AML-193 (cell line): ENCODE results near the gene C12orf43.

Experiments used
- DNase-seq, 2 experiments: peaks; one replicate each; lab custom pipeline; 2025; lab: John Stamatoyannopoulos, UW

Gene C12orf43

DNA sequence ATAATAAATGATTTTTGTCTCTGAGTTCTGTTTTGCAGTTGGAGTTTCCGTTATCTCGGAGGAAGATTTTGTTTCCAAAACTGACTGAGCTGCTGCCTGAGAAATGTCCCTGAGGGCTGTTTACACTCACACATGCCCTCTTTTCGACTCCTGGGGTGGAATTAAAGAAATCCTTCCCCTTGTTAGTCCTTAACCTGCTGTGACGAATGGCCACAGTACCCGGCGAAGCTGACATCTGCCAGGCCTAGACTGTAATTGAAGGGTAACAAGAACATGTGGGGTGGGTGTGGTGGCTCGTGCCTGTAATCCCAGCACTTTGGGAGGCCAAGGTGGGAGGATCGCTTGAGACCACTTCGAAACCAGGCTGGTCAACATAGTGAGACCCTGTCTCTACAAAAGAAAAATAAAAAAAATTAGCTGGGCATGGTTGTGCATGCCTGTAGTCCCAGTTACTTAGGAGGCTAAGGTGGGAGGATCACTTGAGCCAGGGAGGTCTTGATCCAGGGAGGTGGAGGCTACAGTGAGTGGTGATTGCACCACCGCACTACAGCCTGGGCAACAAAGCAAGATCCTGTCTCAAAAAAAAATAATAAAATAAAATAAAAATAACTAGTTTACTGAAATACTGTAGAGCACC is 14.4 kb upstream of the C12orf43 start:
- DNase-seq = no peak

DNA sequence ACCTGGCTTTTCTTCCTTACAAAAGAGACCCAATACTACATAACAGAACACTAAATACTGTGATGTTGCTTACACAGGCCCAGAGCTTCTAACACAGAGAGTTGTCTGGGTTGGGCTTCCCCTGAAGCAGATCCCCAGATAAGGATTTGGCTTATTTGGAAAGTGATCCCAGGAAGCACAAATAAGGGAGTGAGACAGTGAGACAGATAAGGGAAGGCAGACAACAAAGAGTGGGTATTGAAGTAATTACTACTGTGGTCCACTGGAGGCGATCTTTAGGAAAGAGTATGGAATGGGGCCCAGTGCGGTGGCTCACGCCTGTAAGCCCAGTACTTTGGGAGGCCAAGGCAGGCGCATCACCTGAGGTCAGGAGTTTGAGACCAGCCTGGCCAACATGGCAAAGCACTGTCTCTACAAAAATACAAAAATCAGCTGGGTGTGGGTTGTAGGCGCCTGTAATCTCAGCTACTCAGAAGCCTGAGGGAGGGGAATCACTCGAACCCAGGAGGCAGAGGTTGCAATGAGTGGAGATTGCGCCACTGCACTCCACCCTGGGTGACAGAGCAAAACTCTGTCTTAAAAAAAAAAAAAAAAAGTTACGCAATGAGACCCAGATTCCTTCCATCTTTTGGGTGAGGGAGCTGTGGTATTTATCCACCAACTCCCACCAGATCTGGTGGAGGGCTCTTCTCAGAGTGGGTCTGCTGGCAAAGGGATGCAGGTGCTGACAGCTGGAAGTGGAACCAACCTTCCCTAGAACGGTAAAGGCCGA is 10.2 kb upstream of the C12orf43 start:
- DNase-seq = peak; percentile 2 to 6

GRCh38 chr12:121025442-121026226 is 9.3 kb upstream of the C12orf43 start:
- no peak for DNase-seq

- DNase-seq = no peak
Observed at GRCh38 chr12:121023799-121024198, 7.5 kb upstream of the C12orf43 start.

- no peak for DNase-seq
Observed at GRCh38 chr12:121022713-121023112, 6.4 kb upstream of the C12orf43 start.

GRCh38 chr12:121021754-121022153 is 5.5 kb upstream of the C12orf43 start:
- no peak for DNase-seq

DNA sequence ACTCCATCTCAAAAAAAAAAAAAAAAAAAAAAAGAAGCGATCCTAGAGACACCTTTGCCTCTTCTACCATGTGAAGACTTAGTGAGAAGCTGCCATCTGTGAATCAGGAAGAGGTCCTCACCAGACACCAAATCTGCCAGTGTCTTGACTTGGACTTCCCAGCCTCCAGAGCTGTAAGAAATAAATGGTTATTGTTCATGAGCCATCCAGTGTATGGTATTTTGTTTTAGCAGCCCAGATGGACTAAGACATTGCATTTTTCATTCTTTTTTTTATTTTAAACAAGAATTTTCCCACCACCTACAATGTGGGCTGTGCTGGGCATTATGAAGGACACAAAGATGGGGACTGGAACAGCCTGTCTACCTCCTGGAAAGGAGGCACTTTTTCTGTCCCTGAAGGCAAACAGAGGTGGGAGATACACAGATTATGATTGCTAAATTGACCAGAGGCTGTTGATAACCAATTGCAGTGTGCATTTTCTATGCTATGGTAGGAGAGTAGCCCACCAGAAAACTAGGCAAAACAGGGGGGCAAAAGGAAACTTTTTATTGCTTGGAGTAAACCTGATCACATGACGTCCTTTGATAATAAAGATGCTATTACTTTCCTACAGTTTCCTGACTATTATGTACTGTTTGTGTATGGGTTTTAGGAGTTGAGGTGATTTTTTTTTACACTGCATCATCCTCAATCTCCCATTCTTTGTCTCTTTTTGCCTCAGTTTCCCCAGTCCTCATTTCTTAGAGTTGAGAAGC is 2.8 kb upstream of the C12orf43 start:
- no peak for DNase-seq

DNA sequence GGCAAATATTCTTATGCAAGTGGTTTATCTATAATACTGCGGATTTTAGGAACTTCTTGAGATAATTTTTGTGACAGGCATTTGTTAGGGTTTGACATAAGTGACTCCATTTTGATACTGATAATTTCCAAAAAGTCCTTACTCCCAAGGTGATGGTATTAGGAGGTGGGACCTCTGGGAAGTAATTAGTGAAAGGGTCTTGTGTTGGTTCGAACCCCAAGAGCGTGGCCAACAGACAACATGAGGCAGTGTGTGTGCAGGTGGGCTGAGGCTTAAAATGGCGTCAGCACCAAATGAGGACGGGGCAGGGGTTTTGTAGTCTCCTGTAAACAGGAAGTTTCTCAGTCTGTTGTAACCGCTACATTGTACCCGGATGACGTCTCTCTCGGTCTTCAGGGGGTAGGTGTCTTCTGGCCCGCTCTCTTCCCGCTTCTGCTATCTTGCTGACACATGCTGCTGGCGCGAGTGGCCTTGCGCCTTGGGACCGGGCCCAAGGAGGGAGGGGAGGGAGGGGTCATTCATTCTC is 1.7 kb upstream of the C12orf43 start:
- no peak for DNase-seq

DNA sequence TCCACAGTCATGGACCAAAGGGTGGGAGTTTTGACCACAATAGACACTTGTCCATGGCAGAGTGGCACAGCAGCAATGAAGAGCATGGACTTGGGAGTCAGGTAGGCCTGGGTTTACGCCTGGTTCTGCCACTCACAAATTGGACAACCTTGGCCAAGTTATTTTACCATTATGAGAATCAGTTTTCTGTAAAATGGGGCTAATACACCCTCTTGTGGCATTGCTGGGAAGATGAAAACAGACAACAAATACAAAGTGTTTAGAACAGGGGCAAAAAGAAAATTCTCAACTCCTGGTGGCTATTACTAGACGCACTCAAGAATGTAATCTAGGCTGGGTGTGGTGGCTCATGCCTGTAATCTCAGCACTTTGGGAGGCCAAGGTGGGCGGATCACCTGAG is 2.6 kb downstream of the C12orf43 start:
- no peak for DNase-seq

DNA sequence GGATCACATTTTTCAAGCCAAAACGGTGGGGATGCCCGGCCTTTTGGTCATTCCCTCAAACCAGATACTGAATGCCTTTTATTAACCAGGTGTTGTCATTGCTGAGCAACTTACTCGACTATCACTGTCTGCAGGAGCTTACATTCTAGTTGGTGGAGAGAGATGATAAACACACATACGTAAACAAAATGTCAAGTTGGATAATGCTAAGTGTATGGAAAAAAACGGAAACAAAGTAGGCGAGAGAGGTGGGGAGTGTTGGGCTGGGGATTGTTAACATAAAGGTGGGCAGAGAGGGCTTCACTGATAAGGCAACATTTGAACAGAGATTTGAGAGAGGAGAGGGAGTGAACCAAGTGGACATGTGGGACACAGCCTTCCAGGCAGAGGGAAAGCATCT is 4.5 kb downstream of the C12orf43 start:
- no peak for DNase-seq

GRCh38 chr12:121010860-121011259 is 5.4 kb downstream of the C12orf43 start:
- no peak for DNase-seq

GRCh38 chr12:121009741-121010140 is 6.5 kb downstream of the C12orf43 start:
- peak; percentile 8 to 31 for DNase-seq

- DNase-seq = no peak
Observed at GRCh38 chr12:121008347-121009098, 7.8 kb downstream of the C12orf43 start.

DNA sequence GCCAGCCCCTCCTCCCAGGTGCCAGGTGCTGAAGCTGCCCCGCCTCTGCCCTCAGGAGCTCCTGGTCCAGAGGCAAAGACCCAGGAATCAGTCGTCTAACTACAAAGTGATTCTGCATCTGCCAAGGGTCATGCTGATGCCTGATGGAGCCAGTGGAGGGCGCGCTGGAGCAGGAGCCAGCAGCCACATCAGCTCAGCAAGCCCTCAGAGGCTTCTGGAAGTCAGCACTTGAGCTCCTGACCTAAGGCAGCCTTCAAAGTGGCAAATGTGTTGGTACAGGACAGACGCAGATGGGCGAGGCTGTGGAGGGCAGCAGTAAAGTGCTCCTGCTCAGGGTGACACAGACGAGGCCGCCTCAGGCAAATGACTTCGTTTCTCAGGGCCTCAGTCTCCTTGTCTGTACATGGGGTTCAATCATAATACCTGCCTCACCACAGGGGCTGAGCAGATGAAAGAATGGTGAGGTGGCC is 10.9 kb downstream of the C12orf43 start:
- DNase-seq = peak; percentile 41 to 47

- DNase-seq = no peak
Observed at GRCh38 chr12:121004253-121004815, 12.0 kb downstream of the C12orf43 start.

DNA sequence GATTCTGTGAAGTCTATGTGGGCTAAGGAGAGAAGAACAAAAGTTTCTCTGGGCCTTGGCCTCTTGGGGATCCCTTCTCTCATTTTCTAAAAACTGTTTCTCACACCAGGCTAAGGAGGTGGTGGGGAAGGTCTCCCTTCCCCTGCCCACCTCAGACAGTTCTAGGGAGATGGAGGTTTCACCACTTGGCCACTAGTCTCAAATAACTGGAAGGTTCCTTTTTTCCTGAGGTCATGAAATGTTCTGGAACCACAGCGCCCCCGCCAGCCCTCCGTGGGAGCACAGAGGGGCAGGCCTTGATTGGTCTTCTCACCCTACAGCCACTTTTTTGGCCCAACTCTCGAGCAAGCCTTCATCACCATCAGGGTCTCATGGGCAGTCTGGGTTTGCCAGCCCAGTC is 12.6 kb downstream of the C12orf43 start:
- DNase-seq = peak in 1 of 2 experiments; percentile 5

GRCh38 chr12:121001841-121002483 is 14.3 kb downstream of the C12orf43 start:
- no peak for DNase-seq

DNA sequence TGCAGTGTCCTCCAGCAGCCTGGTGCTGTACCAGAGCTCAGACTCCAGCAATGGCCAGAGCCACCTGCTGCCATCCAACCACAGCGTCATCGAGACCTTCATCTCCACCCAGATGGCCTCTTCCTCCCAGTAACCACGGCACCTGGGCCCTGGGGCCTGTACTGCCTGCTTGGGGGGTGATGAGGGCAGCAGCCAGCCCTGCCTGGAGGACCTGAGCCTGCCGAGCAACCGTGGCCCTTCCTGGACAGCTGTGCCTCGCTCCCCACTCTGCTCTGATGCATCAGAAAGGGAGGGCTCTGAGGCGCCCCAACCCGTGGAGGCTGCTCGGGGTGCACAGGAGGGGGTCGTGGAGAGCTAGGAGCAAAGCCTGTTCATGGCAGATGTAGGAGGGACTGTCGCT is 15.2 kb downstream of the C12orf43 start:
- DNase-seq = no peak

- no peak for DNase-seq
Observed at GRCh38 chr12:121000530-121000929, 15.8 kb downstream of the C12orf43 start.
